ENCODE results near the gene GP1BA.
A peak's percentile ranks its signal among the peaks of the same experiment; 100 is the strongest.

GP1BA gene

DNA sequence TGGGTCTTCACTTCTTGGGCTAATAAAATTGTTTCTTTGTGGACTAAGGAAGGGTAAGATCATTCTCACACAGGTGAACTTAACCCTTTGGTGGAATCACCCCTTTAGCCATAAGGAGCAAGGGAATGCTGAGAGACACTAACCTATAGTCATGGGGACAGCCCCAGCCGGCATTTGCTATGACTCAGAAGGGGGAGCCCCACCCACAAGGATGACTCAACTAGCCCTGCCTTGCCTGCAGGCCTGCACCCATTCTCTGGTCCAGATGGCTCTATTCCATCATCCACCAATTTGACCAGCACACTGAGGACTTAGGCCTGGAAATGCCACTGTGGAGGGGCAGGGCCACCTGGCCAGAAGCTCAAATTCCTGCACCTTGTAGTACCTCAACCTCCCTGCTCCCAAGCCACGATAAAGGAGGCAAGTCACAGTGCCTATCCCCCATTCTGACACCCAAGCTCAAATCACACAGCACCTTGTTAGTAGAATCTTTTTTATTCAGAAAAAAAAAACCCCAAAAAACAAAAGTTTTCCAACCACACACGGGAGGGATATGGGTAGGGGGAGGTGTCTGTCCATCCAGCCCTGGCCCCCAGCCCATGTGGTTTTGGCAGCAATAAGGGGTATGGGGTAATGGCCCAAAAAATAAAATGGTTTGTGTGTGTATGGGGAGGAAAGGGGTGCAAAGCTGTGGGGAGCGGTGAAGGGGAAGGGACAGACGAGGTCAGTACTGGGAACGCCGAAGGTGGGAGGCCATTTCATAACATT, 13.3 kb downstream of the GP1BA start (continued):
- TF ChIP-seq ZNF223 (tag by site-specific recombination; IDR thresholded peaks at IDR 0.05) (peak; percentile 84; the same call in 1 of the 2 replicates), ZNF23 (tag by site-specific recombination; IDR thresholded peaks at IDR 0.05; ENCODE audit: borderline replicate concordance) (no peak), GLI2 (tag by site-specific recombination; IDR thresholded peaks at IDR 0.05; ENCODE audit: borderline replicate concordance, low read depth) (no peak), ZNF37A (tag by site-specific recombination; IDR thresholded peaks at IDR 0.05) (no peak), KLF9 (tag by site-specific recombination; IDR thresholded peaks at IDR 0.05; ENCODE audit: low read depth) (peak; percentile 88), KLF7 (tag by site-specific recombination; IDR thresholded peaks at IDR 0.05; ENCODE audit: borderline replicate concordance) (peak; percentile 54; the same call in 1 of the 2 replicates), KLF10 (tag by site-specific recombination; IDR thresholded peaks at IDR 0.05) (peak; percentile 89), ZNF324 (tag by site-specific recombination; IDR thresholded peaks at IDR 0.05) (no peak), ZNF140 (tag by site-specific recombination; IDR thresholded peaks at IDR 0.05) (no peak), ZFP3 (tag by site-specific recombination; IDR thresholded peaks at IDR 0.05; ENCODE audit: low read depth) (no peak), ZNF76 (tag by site-specific recombination; IDR thresholded peaks at IDR 0.05; ENCODE audit: borderline replicate concordance, low read depth) (no peak), ZNF221 (tag by site-specific recombination; IDR thresholded peaks at IDR 0.05; ENCODE audit: borderline replicate concordance) (no peak), SCRT1 (tag by site-specific recombination; IDR thresholded peaks at IDR 0.05; ENCODE audit: borderline replicate concordance) (no peak), ZNF629 (tag by site-specific recombination; IDR thresholded peaks at IDR 0.05) (peak; percentile 79), ZNF596 (tag by site-specific recombination; IDR thresholded peaks at IDR 0.05) (no peak), EGR2 (tag by site-specific recombination; IDR thresholded peaks at IDR 0.05; ENCODE audit: low read depth) (no peak), ZNF777 (tag by site-specific recombination; IDR thresholded peaks at IDR 0.05; ENCODE audit: borderline replicate concordance) (no peak), IKZF3 (tag by site-specific recombination; IDR thresholded peaks at IDR 0.05) (0 out of 2 replicates have a peak, but pooled peaks have one; percentile 6), ZNF184 (tag by site-specific recombination; IDR thresholded peaks at IDR 0.05) (peak; percentile 46)
- TF ChIP-seq, protein P1, sequence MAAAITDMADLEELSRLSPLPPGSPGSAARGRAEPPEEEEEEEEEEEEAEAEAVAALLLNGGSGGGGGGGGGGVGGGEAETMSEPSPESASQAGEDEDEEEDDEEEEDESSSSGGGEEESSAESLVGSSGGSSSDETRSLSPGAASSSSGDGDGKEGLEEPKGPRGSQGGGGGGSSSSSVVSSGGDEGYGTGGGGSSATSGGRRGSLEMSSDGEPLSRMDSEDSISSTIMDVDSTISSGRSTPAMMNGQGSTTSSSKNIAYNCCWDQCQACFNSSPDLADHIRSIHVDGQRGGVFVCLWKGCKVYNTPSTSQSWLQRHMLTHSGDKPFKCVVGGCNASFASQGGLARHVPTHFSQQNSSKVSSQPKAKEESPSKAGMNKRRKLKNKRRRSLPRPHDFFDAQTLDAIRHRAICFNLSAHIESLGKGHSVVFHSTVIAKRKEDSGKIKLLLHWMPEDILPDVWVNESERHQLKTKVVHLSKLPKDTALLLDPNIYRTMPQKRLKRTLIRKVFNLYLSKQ (tag by site-specific recombination; IDR thresholded peaks at IDR 0.05; ENCODE audit: borderline replicate concordance) = no peak
- TF ChIP-seq, protein P2, sequence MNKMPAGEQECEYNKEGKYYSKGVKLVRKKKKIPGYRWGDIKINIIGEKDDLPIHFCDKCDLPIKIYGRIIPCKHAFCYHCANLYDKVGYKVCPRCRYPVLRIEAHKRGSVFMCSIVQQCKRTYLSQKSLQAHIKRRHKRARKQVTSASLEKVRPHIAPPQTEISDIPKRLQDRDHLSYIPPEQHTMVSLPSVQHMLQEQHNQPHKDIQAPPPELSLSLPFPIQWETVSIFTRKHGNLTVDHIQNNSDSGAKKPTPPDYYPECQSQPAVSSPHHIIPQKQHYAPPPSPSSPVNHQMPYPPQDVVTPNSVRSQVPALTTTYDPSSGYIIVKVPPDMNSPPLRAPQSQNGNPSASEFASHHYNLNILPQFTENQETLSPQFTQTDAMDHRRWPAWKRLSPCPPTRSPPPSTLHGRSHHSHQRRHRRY (tag by site-specific recombination; IDR thresholded peaks at IDR 0.05) = no peak
- TF ChIP-seq, protein P3, sequence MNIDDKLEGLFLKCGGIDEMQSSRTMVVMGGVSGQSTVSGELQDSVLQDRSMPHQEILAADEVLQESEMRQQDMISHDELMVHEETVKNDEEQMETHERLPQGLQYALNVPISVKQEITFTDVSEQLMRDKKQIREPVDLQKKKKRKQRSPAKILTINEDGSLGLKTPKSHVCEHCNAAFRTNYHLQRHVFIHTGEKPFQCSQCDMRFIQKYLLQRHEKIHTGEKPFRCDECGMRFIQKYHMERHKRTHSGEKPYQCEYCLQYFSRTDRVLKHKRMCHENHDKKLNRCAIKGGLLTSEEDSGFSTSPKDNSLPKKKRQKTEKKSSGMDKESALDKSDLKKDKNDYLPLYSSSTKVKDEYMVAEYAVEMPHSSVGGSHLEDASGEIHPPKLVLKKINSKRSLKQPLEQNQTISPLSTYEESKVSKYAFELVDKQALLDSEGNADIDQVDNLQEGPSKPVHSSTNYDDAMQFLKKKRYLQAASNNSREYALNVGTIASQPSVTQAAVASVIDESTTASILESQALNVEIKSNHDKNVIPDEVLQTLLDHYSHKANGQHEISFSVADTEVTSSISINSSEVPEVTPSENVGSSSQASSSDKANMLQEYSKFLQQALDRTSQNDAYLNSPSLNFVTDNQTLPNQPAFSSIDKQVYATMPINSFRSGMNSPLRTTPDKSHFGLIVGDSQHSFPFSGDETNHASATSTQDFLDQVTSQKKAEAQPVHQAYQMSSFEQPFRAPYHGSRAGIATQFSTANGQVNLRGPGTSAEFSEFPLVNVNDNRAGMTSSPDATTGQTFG (tag by site-specific recombination; IDR thresholded peaks at IDR 0.05; ENCODE audit: borderline replicate concordance) = no peak
- TF ChIP-seq, protein P4, sequence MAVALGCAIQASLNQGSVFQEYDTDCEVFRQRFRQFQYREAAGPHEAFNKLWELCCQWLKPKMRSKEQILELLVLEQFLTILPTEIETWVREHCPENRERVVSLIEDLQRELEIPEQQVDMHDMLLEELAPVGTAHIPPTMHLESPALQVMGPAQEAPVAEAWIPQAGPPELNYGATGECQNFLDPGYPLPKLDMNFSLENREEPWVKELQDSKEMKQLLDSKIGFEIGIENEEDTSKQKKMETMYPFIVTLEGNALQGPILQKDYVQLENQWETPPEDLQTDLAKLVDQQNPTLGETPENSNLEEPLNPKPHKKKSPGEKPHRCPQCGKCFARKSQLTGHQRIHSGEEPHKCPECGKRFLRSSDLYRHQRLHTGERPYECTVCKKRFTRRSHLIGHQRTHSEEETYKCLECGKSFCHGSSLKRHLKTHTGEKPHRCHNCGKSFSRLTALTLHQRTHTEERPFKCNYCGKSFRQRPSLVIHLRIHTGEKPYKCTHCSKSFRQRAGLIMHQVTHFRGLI (tag by site-specific recombination; IDR thresholded peaks at IDR 0.05) = no peak
- TF ChIP-seq, protein P5, sequence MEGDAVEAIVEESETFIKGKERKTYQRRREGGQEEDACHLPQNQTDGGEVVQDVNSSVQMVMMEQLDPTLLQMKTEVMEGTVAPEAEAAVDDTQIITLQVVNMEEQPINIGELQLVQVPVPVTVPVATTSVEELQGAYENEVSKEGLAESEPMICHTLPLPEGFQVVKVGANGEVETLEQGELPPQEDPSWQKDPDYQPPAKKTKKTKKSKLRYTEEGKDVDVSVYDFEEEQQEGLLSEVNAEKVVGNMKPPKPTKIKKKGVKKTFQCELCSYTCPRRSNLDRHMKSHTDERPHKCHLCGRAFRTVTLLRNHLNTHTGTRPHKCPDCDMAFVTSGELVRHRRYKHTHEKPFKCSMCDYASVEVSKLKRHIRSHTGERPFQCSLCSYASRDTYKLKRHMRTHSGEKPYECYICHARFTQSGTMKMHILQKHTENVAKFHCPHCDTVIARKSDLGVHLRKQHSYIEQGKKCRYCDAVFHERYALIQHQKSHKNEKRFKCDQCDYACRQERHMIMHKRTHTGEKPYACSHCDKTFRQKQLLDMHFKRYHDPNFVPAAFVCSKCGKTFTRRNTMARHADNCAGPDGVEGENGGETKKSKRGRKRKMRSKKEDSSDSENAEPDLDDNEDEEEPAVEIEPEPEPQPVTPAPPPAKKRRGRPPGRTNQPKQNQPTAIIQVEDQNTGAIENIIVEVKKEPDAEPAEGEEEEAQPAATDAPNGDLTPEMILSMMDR (tag by site-specific recombination; IDR thresholded peaks at IDR 0.05) = no peak
- TF ChIP-seq, protein P6, sequence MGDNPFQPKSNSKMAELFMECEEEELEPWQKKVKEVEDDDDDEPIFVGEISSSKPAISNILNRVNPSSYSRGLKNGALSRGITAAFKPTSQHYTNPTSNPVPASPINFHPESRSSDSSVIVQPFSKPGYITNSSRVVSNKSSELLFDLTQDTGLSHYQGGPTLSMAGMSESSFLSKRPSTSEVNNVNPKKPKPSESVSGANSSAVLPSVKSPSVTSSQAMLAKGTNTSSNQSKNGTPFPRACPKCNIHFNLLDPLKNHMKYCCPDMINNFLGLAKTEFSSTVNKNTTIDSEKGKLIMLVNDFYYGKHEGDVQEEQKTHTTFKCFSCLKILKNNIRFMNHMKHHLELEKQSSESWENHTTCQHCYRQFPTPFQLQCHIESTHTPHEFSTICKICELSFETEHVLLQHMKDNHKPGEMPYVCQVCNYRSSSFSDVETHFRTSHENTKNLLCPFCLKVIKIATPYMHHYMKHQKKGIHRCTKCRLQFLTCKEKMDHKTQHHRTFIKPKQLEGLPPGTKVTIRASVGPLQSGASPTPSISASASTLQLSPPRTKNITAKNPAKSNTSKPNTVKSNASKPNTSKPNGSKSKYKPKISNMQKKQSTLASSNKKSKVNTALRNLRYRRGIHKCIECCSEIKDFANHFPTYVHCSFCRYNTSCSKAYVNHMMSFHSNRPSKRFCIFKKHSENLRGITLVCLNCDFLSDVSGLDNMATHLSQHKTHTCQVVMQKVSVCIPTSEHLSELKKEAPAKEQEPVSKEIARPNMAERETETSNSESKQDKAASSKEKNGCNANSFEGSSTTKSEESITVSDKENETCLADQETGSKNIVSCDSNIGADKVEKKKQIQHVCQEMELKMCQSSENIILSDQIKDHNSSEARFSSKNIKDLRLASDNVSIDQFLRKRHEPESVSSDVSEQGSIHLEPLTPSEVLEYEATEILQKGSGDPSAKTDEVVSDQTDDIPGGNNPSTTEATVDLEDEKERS (tag by site-specific recombination; IDR thresholded peaks at IDR 0.05) = no peak
- TF ChIP-seq, protein P7, sequence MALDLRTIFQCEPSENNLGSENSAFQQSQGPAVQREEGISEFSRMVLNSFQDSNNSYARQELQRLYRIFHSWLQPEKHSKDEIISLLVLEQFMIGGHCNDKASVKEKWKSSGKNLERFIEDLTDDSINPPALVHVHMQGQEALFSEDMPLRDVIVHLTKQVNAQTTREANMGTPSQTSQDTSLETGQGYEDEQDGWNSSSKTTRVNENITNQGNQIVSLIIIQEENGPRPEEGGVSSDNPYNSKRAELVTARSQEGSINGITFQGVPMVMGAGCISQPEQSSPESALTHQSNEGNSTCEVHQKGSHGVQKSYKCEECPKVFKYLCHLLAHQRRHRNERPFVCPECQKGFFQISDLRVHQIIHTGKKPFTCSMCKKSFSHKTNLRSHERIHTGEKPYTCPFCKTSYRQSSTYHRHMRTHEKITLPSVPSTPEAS (tag by site-specific recombination; IDR thresholded peaks at IDR 0.05) = no peak

Measured in HEK293 (cell line).